HS-27A (cell line): ENCODE results near the gene SOX13.
"Not testable (repeated sequence)": the region's sequence is repeated elsewhere in the genome, so short reads cannot be mapped to it uniquely, and the experiment has no call there.

Experiments
- DNase-seq: peaks from one replicate; pipeline ENCODE4 v3.0.0-alpha.2; 2012; ENCODE audit warnings: low read depth, missing footprints

SOX13 gene

GRCh38 chr1:204087181-204087892 lies 14.4 kb downstream of the SOX13 start:
- DNase-seq = no peak

- no peak for DNase-seq
These were observed 15.1 kb downstream of the SOX13 start for GRCh38 chr1:204087893-204088528.

- no peak for DNase-seq
These were observed 15.7 kb downstream of the SOX13 start for GRCh38 chr1:204088596-204088995.

- DNase-seq = no peak
These were observed 16.3 kb downstream of the SOX13 start for GRCh38 chr1:204089044-204089751.

GRCh38 chr1:204090132-204090531 lies 17.2 kb downstream of the SOX13 start:
- DNase-seq = not testable (repeated sequence)

DNA sequence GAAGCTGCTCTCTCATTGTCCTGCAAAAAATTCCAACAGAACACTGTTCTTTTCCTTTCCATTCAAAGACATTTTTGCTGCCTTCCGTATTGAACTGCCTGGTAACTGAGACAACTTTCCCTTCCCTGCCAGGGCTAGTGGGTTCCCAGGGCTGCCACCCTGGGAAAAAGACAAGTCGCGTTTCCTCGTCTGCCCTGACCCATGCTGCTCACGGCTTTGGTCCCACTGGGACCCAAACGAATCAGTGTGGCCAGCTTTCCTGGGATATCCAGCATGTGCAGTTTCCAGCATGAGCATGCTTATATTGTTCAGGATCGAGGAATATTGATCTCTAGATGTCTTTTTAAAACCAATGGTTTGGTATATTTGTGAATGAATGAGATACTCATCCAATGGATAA lies 18.2 kb downstream of the SOX13 start:
- DNase-seq = no peak

- no peak for DNase-seq
These were observed 18.9 kb downstream of the SOX13 start for GRCh38 chr1:204091787-204092312.

DNA sequence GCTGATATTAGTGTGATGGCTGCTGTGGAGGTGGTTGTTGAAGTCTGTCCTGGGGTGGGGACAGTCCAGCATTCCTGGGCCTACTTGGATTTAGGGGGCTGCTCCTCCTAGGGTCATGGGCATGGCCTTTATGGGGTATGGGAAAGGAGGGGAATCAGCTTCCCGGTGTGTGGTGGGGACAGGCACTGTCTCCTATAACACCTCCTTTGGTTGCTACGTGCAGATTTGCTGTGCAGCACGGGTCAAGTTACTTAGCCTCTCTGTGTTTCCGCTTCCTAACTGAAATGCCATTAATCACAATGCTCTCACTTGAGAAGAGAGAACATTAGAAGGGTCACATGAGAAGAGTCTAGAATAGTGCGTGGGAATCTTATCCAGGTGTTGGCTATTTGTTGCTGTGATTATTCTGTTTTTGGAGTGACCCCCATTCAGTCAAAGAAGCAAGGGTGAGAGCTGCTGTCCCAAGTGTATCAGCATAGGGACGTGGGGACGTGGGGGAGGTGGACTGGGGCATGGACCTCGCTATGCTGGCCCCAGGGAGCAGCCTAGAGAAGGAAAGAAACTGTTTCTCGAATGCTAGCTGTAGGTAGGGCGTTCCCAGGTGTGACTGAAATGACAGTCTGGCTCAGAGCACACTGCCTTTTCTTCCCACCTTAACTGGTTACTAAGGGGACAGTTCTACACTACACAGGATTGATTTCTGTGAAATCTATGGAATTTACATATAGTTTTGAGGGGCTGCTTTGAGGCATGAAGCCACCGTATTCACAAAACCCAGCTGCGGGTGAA lies 19.9 kb downstream of the SOX13 start:
- no peak for DNase-seq

DNA sequence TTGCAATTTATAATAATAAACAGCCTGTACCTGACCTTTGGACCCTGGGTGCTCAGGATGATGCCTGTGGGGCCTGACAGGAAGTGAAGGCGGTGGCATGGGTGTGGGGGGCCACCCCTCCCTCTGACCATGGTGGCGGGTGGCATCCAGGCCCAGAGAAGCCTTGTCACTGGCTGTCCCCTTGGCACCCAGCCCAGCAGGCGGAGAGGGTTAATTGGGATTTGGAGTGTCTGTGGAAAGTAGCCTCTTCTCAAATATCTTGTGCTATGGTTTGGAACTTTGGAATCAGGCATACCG lies 20.5 kb downstream of the SOX13 start:
- DNase-seq = no peak

DNA sequence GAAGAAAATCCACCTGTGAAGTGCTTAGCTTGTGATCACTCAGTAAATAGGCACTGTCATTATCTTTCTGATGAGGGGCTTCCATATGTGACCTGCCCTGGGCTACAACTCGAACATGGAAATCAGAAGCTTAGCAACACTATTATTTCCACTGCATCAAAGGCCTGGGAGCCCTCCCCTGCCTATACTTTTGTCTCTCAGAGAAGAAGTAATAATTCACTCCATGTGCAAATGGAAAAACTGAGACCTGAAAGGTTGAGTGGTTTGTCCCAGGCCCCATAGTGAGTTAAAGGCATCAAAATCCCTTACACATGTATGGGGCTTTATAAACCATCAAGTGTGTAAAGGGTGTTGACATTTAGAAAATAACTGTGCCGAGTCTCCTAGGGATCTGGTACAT lies 20.9 kb downstream of the SOX13 start:
- no peak for DNase-seq

DNA sequence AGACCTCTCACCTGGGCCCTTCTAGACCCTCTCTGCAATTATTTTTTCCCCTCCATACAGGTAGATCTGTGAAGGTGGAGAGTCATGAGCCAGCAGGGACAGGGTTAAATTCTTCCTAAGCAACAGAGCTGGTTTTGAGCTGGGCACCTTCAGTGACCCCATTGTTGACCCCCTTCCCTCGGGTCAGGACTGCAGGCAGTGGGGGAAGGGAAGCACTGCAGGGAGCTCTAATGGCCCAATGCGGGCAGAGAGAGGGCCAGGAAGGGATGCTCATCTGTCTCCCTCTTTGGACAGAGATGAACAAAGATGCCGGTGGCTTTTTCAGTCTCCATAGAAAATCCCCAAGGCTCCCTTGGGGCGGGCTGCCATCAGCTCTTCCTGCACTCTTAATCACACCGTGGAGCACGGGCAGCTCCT lies 21.4 kb downstream of the SOX13 start:
- DNase-seq = no peak

GRCh38 chr1:204094856-204095634 lies 22.1 kb downstream of the SOX13 start:
- DNase-seq = no peak

DNA sequence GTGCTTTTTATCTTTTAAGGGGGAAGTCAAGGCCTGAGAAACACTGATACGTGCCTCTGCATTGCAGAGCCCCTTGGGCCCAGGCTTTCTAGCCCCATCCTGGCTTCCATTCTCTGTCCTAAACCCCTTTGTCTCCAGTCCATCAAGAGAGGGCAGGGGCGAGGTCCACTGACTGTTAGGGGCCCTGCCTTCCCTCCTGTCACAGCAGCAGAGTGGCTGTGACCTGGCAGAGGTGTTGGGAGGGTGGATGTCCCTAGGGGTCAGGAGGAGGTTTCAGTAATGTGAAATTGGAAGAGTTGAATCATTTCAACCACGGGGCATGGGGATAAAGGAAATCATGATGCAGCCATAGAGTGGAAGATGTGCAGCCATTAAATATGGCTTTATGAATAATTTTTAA lies 24.0 kb downstream of the SOX13 start:
- no peak for DNase-seq

- DNase-seq = no peak
These were observed 25.8 kb downstream of the SOX13 start for GRCh38 chr1:204098683-204099082.

GRCh38 chr1:204099754-204100153 lies 26.8 kb downstream of the SOX13 start:
- not testable (repeated sequence) for DNase-seq

DNA sequence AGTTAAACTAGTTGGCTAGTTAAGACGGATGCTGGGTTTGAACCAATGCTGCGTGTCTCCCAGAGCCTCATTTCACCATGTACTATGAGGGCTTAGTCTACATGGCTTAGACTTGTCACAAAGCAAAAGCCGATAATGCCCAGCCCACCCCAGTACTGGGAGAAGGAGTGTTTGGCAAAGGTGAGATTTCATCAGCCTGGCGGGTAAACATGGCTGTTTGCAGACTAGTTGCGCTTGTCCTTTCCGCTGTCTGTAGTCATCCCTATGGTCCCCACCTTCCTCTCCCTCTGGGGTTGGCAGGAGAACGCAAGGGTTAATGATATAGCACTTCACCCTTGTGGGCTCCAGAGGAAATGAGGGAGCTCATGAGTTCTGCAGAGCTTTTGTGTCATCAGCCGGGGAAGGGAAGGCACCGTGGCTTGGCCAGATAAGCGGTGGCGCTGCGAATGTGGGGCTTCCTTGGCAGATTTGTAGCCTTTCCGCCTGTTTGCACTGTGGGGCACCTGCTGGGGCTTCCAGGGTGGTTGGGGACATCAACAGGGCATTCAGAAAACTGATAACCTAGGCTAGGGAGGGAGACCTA lies 29.2 kb downstream of the SOX13 start:
- DNase-seq = no peak

- DNase-seq = no peak
These were observed 30.0 kb downstream of the SOX13 start for GRCh38 chr1:204102739-204103430.

DNA sequence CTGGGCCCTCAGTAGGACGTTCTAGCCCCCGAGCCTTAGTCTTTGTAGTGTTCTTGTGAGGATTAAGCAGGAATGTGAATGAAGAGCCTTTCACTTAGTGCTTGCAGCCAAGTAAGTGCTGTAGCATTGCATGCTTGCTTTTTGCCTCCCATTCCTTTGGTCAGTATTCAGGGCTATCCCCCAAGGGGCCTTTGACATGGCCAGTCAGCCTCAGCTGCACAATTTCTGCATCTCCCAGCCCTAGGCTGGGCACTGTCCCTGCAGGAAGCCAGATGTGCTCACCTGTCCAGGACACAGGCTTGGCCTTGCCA lies 30.5 kb downstream of the SOX13 start:
- DNase-seq = no peak

GRCh38 chr1:204104331-204105130 lies 31.6 kb downstream of the SOX13 start:
- DNase-seq = peak; percentile 78

- no peak for DNase-seq
These were observed 32.2 kb downstream of the SOX13 start for GRCh38 chr1:204105131-204105515.
